H9 (cell line): Measurements from ENCODE around the gene LITAFD. TPM values are rescaled to one million over a fixed set of nuclear protein-coding genes. Genes with fewer than 3 reads are reported as not detected.
A peak's percentile ranks its signal among the peaks of the same experiment; 100 is the strongest.

ENCODE experiments used
- DNase-seq: peaks from one replicate; pipeline ENCODE4 v3.0.0-alpha.2; 2017
- H2AFZ ChIP-seq: one replicate; pipeline ENCODE4 v1.6.1; 2013; ENCODE audit warnings: mild to moderate bottlenecking, low read length, control low read depth, moderate library complexity
- H2AK5ac ChIP-seq: 2 replicates; pipeline ENCODE4 v1.6.1; 2013; ENCODE audit warnings: low read length, control low read depth, mixed read lengths; ENCODE audit not compliant: insufficient read length
- H2BK120ac ChIP-seq: one replicate; pipeline ENCODE4 v1.6.1; 2013; ENCODE audit warnings: low read depth, mild to moderate bottlenecking, low read length, control low read depth, inconsistent platforms; ENCODE audit not compliant: poor library complexity, severe bottlenecking
- H2BK12ac ChIP-seq: 2 replicates; pipeline ENCODE4 v1.6.1; 2013; ENCODE audit warnings: low read length, control low read depth, mixed read lengths, low read depth; ENCODE audit not compliant: insufficient read length
- H2BK15ac ChIP-seq: 2 replicates; pipeline ENCODE4 v1.6.1; 2013; ENCODE audit warnings: low read depth, low read length, control low read depth
- H2BK20ac ChIP-seq: one replicate; pipeline ENCODE4 v1.6.1; 2013; ENCODE audit warnings: low read depth, mild to moderate bottlenecking, low read length, control low read depth, inconsistent platforms; ENCODE audit not compliant: poor library complexity, severe bottlenecking
- H2BK5ac ChIP-seq: 2 replicates; pipeline ENCODE4 v1.6.1; 2013; ENCODE audit warnings: low read length, control low read depth, mixed read lengths; ENCODE audit not compliant: insufficient read length
- H3K14ac ChIP-seq: 2 replicates; pipeline ENCODE4 v1.6.1; 2013; ENCODE audit warnings: low read length, control low read depth; ENCODE audit not compliant: insufficient read depth
- H3K18ac ChIP-seq: 2 replicates; pipeline ENCODE4 v1.6.1; 2013; ENCODE audit warnings: low read depth, mild to moderate bottlenecking, mixed read lengths, low read length, control low read depth; ENCODE audit not compliant: insufficient read length
- H3K23ac ChIP-seq: 2 replicates; pipeline ENCODE4 v1.6.1; 2013; ENCODE audit warnings: low read length, control low read depth, mixed read lengths, low read depth; ENCODE audit not compliant: insufficient read length
- H3K23me2 ChIP-seq: 2 replicates; pipeline ENCODE4 v1.6.1; 2013; ENCODE audit warnings: low read depth, mild to moderate bottlenecking, mixed read lengths, low read length, control low read depth; ENCODE audit not compliant: insufficient read length, poor library complexity, severe bottlenecking
- H3K27ac ChIP-seq: 2 replicates; pipeline ENCODE4 v1.5.1; 2013; ENCODE audit warnings: low read length, control low read depth, mixed read lengths, low read depth; ENCODE audit not compliant: insufficient read length
- H3K27me3 ChIP-seq: 2 replicates; pipeline ENCODE4 v1.6.1; 2013; ENCODE audit warnings: low read length, control low read depth, inconsistent platforms; ENCODE audit not compliant: insufficient read depth
- H3K4ac ChIP-seq: 2 replicates; pipeline ENCODE4 v1.6.1; 2013; ENCODE audit warnings: low read depth, mild to moderate bottlenecking, control low read depth, inconsistent platforms, low read length, moderate library complexity
- H3K4me1 ChIP-seq: 2 replicates; pipeline ENCODE4 v1.6.1; 2013; ENCODE audit warnings: low read length, control low read depth, inconsistent platforms; ENCODE audit not compliant: insufficient read depth
- H3K4me2 ChIP-seq: 2 replicates; pipeline ENCODE4 v1.6.1; 2013; ENCODE audit warnings: low read length, control low read depth, mixed read lengths; ENCODE audit not compliant: insufficient read length, insufficient read depth
- H3K56ac ChIP-seq: 2 replicates; pipeline ENCODE4 v1.6.1; 2013; ENCODE audit warnings: low read depth, mild to moderate bottlenecking, mixed read lengths, low read length, control low read depth; ENCODE audit not compliant: insufficient read length
- H3K79me1 ChIP-seq: 2 replicates; pipeline ENCODE4 v1.6.1; 2013; ENCODE audit warnings: low read depth, mild to moderate bottlenecking, moderate library complexity, low read length, control low read depth, inconsistent platforms; ENCODE audit not compliant: insufficient read depth, poor library complexity, severe bottlenecking
- H3K79me2 ChIP-seq: 2 replicates; pipeline ENCODE4 v1.6.1; 2013; ENCODE audit warnings: low read length, control low read depth, inconsistent platforms; ENCODE audit not compliant: insufficient read depth
- H3K9ac ChIP-seq: 2 replicates; pipeline ENCODE4 v1.6.1; 2013; ENCODE audit warnings: low read length, control low read depth, mixed read lengths; ENCODE audit not compliant: insufficient read length; ENCODE audit errors: extremely low read depth
- H3K9me3 ChIP-seq: one replicate; pipeline ENCODE4 v1.6.1; 2013; ENCODE audit warnings: low read depth, low read length, inconsistent platforms; ENCODE audit not compliant: control insufficient read depth
- H3T11ph ChIP-seq: one replicate; pipeline ENCODE4 v1.6.1; 2013; ENCODE audit warnings: mild to moderate bottlenecking, low read length, control low read depth, inconsistent platforms
- H4K20me1 ChIP-seq: one replicate; pipeline ENCODE4 v1.6.1; 2013; ENCODE audit not compliant: control insufficient read depth, insufficient read length, insufficient read depth
- H4K5ac ChIP-seq: 2 replicates; pipeline ENCODE4 v1.6.1; 2013; ENCODE audit warnings: low read depth, mild to moderate bottlenecking, mixed read lengths, low read length, control low read depth; ENCODE audit not compliant: insufficient read length
- H4K8ac ChIP-seq: replicated peaks from 2 replicates; pipeline ENCODE4 v1.6.1; 2013; ENCODE audit warnings: low read length, control low read depth, mixed read lengths, low read depth; ENCODE audit not compliant: insufficient read length
- H4K91ac ChIP-seq: 2 replicates; pipeline ENCODE4 v1.6.1; 2013; ENCODE audit warnings: low read depth, mild to moderate bottlenecking, moderate library complexity, mixed read lengths, low read length, control low read depth; ENCODE audit not compliant: insufficient read length
- H3K27ac Mint-ChIP-seq, 3 experiments: 2 replicates in 2 of 3; 3 replicates in 1 of 3; pipeline ENCODE4 v1.8.0; 2020 to 2021; ENCODE audit warnings: mixed read lengths in 3 of 3, mild to moderate bottlenecking in 1 of 3, moderate library complexity in 1 of 3
- H3K27me3 Mint-ChIP-seq: 2 replicates; pipeline ENCODE4 v1.8.0; 2021; ENCODE audit warnings: low read depth, mild to moderate bottlenecking, moderate library complexity, mixed read lengths
- H3K36me3 Mint-ChIP-seq, 3 experiments: 2 replicates in 2 of 3; 3 replicates in 1 of 3; pipeline ENCODE4 v1.8.0; 2020 to 2021; ENCODE audit warnings: low read depth in 3 of 3, mixed read lengths in 3 of 3; ENCODE audit not compliant: insufficient read depth in 1 of 3
- H3K4me1 Mint-ChIP-seq, 2 experiments: 2 replicates each; pipeline ENCODE4 v1.8.0; 2020; ENCODE audit warnings: mixed read lengths in 2 of 2
- H3K4me3 Mint-ChIP-seq, 2 experiments: 2 replicates in 1 of 2; 3 replicates in 1 of 2; pipeline ENCODE4 v1.8.0; 2020 to 2021; ENCODE audit warnings: mild to moderate bottlenecking in 2 of 2, mixed read lengths in 2 of 2, moderate library complexity in 1 of 2
- H3K9me3 Mint-ChIP-seq, 2 experiments: 2 replicates in 1 of 2; 3 replicates in 1 of 2; pipeline ENCODE4 v1.8.0; 2020; ENCODE audit warnings: mild to moderate bottlenecking in 2 of 2, mixed read lengths in 2 of 2, moderate library complexity in 1 of 2
- WGBS: extraction: QIAGEN DNeasy Blood & Tissue Kit; methylation state at CpG from one replicate; pipeline ENCODE4 v1.1.7; 2013; ENCODE audit warnings: missing lambda C conversion rate, low lambda C conversion rate, mixed read lengths; ENCODE audit not compliant: insufficient read length; ENCODE audit errors: extremely low coverage; 5-methylcytosine and 5-hydroxymethylcytosine counted together
- total RNA-seq: library from RNA; stranded (reverse); gene quantifications from 2 replicates; pipeline ENCODE4 v1.2.1, GENCODE V29; 2021
- TF ChIP-seq, protein P1 (sequence below): fragments of 200-600 bp; sonication (generic); conservative IDR thresholded peaks from 3 replicates; pipeline ENCODE4 v1.8.0; 2021; ENCODE audit warnings: antibody characterized with exemption, mild to moderate bottlenecking

Gene LITAFD
- total RNA-seq, 1 experiment from 2014 or later = not detected

DNA sequence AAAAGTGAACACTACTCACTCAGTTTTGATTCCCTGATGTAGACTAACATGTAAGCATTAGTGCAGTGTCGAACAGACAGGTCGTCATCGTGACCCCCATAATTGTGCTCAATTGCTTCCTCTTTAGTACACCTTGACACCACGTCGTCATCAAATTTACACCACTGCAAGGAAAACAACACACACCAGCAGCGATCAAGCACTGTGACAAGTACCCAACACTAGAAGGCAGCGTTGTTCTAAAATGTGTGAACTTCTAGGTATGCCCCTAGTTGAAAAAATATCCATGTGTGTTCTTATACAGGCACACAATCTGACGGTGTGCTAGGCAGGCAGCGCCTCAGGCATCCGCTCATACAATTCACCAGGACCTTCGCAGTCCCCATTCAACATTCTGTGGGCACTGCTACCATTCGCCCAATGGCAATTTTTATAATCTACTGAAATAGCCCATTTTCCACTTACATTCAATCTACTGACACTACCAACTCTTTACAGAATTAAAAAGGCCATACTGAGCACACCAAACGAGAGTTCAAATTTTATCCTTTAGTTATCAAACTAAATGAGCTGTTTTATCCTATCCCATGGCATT, 23.1 kb downstream of the LITAFD start:
- WGBS = no CpG with 5 or more reads among the region's 13 CpGs
- Histone ChIP-seq H4K20me1 (no peaks in the 10 kb centered on the region), H3K9ac (no peak overlapping the region), H4K91ac (no peak overlapping the region), H3K23me2 (no peaks in the 10 kb centered on the region), H2BK20ac (no peak overlapping the region), H3K9me3 (no peaks in the 10 kb centered on the region), H3T11ph (no peak overlapping the region), H3K27ac (no peak overlapping the region), H3K79me1 (no peaks in the 10 kb centered on the region), H3K18ac (no peak overlapping the region), H3K4me1 (no peaks in the 10 kb centered on the region), H2AFZ (no peak overlapping the region), H2BK12ac (no peak overlapping the region), H4K5ac (no peak overlapping the region), H3K4ac (no peak overlapping the region), H4K8ac (no peak overlapping the region), H2AK5ac (no peak overlapping the region), H3K14ac (no peak overlapping the region), H3K56ac (no peak overlapping the region), H3K23ac (no peak overlapping the region), H2BK15ac (no peak overlapping the region), H3K27me3 (no peaks in the 10 kb centered on the region), H3K79me2 (no peaks in the 10 kb centered on the region; the same call in 1 of the 2 replicates), H2BK120ac (no peak overlapping the region), H3K4me2 (no peak overlapping the region), H2BK5ac (no peak overlapping the region)
- Mint-ChIP-seq H3K4me3 (no peak overlapping the region), H3K27me3 (no peaks in the 10 kb centered on the region), H3K27ac (0 out of 7 replicates have a peak overlapping the region, but pooled peaks of 1 of the 3 experiments have one; percentile 33), H3K9me3 (no peaks in the 10 kb centered on the region), H3K36me3 (peaks cover 70 to 89% (median 80%) of the 10 kb centered on the region in 3 experiments), H3K4me1 (peaks cover 4% of the 10 kb centered on the region in 2 experiments; a peak in 3 of 4 replicates)
- TF ChIP-seq, protein P1, sequence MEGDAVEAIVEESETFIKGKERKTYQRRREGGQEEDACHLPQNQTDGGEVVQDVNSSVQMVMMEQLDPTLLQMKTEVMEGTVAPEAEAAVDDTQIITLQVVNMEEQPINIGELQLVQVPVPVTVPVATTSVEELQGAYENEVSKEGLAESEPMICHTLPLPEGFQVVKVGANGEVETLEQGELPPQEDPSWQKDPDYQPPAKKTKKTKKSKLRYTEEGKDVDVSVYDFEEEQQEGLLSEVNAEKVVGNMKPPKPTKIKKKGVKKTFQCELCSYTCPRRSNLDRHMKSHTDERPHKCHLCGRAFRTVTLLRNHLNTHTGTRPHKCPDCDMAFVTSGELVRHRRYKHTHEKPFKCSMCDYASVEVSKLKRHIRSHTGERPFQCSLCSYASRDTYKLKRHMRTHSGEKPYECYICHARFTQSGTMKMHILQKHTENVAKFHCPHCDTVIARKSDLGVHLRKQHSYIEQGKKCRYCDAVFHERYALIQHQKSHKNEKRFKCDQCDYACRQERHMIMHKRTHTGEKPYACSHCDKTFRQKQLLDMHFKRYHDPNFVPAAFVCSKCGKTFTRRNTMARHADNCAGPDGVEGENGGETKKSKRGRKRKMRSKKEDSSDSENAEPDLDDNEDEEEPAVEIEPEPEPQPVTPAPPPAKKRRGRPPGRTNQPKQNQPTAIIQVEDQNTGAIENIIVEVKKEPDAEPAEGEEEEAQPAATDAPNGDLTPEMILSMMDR = peak; percentile 47; the same call in 2 of the 3 replicates
- no peak for DNase-seq
